Tibial nerve (tissue), 4 donors: ENCODE measurements around the gene MAP3K4. TPM values are rescaled to one million over a fixed set of nuclear protein-coding genes. Genes with fewer than 3 reads are reported as not detected.

Source experiments
- DNase-seq, 2 donors: peaks; one replicate each; pipeline ENCODE4 v3.0.0-alpha.2; 2019; ENCODE audit warnings: low spot score in 2 of 2
- H3K27ac ChIP-seq, 4 donors: fragments of 200-600 bp; sonication (generic) in 3 of 4; one replicate each; pipeline ENCODE4 v1.5.1; 2017 to 2019; ENCODE audit warnings: mild to moderate bottlenecking in 1 of 4
- H3K27me3 ChIP-seq, 2 donors: fragments of 200-600 bp; sonication (generic) in 1 of 2; one replicate each; pipeline versions ENCODE4 v1.5.1 to v1.6.0; 2017 to 2019
- H3K36me3 ChIP-seq, 3 donors: fragments of 200-600 bp; sonication (generic); one replicate each; pipeline ENCODE4 v1.5.1; 2018 to 2019
- H3K4me1 ChIP-seq, 4 donors: fragments of 200-600 bp; sonication (generic) in 3 of 4; one replicate each; pipeline ENCODE4 v1.5.1; 2017 to 2019
- H3K4me3 ChIP-seq, 4 donors: fragments of 200-600 bp; sonication (generic) in 3 of 4; one replicate each; pipeline ENCODE4 v1.5.1; 2017 to 2019; ENCODE audit warnings: mild to moderate bottlenecking in 1 of 4, moderate library complexity in 1 of 4
- H3K9me3 ChIP-seq, 4 donors: fragments of 200-600 bp; sonication (generic) in 3 of 4; one replicate each; pipeline ENCODE4 v1.5.1; 2017 to 2019
- EP300 ChIP-seq, 2 donors: sonication (generic); formaldehyde crosslinking; IDR thresholded peaks; one replicate each; pipeline ENCODE4 v1.6.1; 2017; ENCODE audit warnings: antibody characterized with exemption in 2 of 2, mild to moderate bottlenecking in 1 of 2
- POLR2A ChIP-seq, 2 donors: fragments of 450-650 bp; IDR thresholded peaks; one replicate each; pipeline ENCODE4 v1.6.1; 2017; ENCODE audit warnings: antibody characterized with exemption in 2 of 2, mild to moderate bottlenecking in 2 of 2, moderate library complexity in 2 of 2
- WGBS, 2 donors: methylation state at CpG; one replicate each; pipeline ENCODE4 v1.1.5; 2018; 5-methylcytosine and 5-hydroxymethylcytosine counted together
- total RNA-seq, 4 donors: library from RNA; depleted of rRNA; stranded (reverse); fragments of >200 nt; gene quantifications; one replicate each; pipeline ENCODE4 v1.1.0, GENCODE V29; 2016
- TF ChIP-seq, protein P1 (sequence below), 5 experiments: fragments of 200-600 bp in 3 of 5; fragments of 450-650 bp in 2 of 5; sonication (generic) in 3 of 5; IDR thresholded peaks; one replicate each; pipeline ENCODE4 v1.5.1; 2016 to 2019; ENCODE audit warnings: antibody characterized with exemption in 5 of 5, mild to moderate bottlenecking in 3 of 5, moderate library complexity in 2 of 5

MAP3K4 gene
- total RNA-seq, 4 donors from 2014 or later: 42.9 to 63.0 (median 56.0) TPM

DNA sequence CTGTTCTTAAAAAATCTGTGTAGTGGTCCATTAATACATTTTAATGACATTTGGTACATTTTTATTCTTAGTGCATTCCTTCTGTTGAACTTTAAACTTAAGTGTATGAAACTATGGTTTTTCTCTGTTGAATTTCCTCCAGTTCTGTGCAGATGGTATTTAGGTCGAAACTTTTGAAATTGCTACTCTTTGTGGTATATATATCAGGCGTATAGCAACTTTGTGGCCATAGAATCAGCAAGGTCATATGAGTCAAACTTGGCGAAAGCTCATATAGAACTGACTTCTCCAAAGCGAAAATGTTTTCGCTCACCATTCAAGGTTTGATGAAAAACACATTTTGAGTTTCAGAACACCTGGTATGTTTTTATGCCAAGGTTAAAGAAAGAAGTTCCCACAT lies 93.7 kb downstream of the MAP3K4 start:
- no peak for DNase-seq
- 93 to 94% methylated on average over 5 of the region's 5 CpGs for WGBS, 2 donors
- H3K36me3 ChIP-seq: peaks cover 0 to 99% (median 10%) of the 10 kb centered on the region in 3 donors
- TF ChIP-seq POLR2A (IDR thresholded peaks at IDR 0.05) (no peak), EP300 (IDR thresholded peaks at IDR 0.05) (no peak)
- TF ChIP-seq, protein P1, sequence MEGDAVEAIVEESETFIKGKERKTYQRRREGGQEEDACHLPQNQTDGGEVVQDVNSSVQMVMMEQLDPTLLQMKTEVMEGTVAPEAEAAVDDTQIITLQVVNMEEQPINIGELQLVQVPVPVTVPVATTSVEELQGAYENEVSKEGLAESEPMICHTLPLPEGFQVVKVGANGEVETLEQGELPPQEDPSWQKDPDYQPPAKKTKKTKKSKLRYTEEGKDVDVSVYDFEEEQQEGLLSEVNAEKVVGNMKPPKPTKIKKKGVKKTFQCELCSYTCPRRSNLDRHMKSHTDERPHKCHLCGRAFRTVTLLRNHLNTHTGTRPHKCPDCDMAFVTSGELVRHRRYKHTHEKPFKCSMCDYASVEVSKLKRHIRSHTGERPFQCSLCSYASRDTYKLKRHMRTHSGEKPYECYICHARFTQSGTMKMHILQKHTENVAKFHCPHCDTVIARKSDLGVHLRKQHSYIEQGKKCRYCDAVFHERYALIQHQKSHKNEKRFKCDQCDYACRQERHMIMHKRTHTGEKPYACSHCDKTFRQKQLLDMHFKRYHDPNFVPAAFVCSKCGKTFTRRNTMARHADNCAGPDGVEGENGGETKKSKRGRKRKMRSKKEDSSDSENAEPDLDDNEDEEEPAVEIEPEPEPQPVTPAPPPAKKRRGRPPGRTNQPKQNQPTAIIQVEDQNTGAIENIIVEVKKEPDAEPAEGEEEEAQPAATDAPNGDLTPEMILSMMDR (IDR thresholded peaks at IDR 0.05): no peak
- no peak overlapping the region for H3K4me3 ChIP-seq
- no peaks in the 10 kb centered on the region for H3K4me1 ChIP-seq
- no peaks in the 10 kb centered on the region for H3K9me3 ChIP-seq
- no peak overlapping the region for H3K27ac ChIP-seq
- H3K27me3 ChIP-seq: no peaks in the 10 kb centered on the region

DNA sequence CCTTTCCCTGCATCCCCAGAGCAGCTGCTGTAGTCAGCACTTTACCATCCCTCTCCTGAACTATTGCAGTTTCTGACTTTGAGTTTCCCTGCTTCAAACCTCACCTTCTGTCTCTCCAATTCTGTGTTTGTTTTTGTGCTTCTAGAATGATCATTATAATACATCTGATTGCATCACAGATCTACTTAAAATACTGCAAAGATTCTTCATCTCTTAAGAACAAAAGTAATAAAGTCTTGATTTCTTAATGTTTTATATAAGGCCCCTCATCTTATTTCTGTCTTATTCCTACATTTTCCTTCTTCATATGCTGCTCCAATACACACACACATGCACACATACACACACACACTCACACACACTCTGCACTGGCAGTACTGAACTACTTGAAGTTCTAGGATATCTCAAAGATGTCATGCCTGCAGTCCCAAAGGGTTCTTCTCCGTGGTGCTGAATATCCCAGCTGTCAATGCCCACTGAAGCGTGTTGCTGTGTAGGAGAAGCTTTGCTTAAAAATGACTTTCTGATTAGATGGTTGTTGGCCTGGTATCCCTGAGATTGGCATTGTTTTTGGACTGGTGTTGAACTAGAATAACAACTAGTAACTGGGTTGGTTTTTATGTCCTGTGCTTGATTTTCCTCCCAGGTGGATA lies 97.2 kb downstream of the MAP3K4 start:
- Histone ChIP-seq H3K4me3 (no peak overlapping the region), H3K36me3 (peaks cover 0 to 99% (median 5%) of the 10 kb centered on the region in 3 donors), H3K4me1 (no peaks in the 10 kb centered on the region), H3K9me3 (no peaks in the 10 kb centered on the region), H3K27me3 (no peaks in the 10 kb centered on the region), H3K27ac (no peak overlapping the region)
- TF ChIP-seq POLR2A (IDR thresholded peaks at IDR 0.05) (no peak), EP300 (IDR thresholded peaks at IDR 0.05) (no peak)
- TF ChIP-seq, protein P1 (IDR thresholded peaks at IDR 0.05): no peak
- 64 to 80% methylated on average over 2 of the region's 2 CpGs for WGBS, 2 donors
- no peak for DNase-seq

DNA sequence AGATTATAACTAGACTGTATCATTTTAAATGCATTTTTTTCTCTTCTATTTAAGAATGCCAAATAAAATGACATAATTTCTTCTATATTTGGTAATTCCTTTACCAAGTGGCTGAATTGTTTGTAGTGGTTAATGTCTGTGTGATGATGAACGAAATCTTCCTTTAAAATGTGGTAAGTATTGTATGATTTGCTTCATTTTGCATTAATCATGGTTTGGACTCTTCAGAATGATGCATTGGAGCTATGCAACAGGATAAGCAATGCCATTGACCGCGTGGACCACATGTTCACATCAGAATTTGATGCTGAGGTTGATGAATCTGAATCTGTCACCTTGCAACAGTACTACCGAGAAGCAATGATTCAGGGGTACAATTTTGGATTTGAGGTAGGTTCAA lies 99.6 kb downstream of the MAP3K4 start:
- Histone ChIP-seq H3K27me3 (no peaks in the 10 kb centered on the region), H3K27ac (no peak overlapping the region), H3K36me3 (peaks cover 0 to 91% (median 5%) of the 10 kb centered on the region in 3 donors), H3K4me3 (no peak overlapping the region), H3K9me3 (no peaks in the 10 kb centered on the region), H3K4me1 (no peaks in the 10 kb centered on the region)
- TF ChIP-seq, protein P1 (IDR thresholded peaks at IDR 0.05): no peak
- TF ChIP-seq POLR2A (IDR thresholded peaks at IDR 0.05) (no peak), EP300 (IDR thresholded peaks at IDR 0.05) (no peak)
- WGBS, 2 donors: 89 to 92% methylated on average over 4 of the region's 4 CpGs
- DNase-seq: no peak

DNA sequence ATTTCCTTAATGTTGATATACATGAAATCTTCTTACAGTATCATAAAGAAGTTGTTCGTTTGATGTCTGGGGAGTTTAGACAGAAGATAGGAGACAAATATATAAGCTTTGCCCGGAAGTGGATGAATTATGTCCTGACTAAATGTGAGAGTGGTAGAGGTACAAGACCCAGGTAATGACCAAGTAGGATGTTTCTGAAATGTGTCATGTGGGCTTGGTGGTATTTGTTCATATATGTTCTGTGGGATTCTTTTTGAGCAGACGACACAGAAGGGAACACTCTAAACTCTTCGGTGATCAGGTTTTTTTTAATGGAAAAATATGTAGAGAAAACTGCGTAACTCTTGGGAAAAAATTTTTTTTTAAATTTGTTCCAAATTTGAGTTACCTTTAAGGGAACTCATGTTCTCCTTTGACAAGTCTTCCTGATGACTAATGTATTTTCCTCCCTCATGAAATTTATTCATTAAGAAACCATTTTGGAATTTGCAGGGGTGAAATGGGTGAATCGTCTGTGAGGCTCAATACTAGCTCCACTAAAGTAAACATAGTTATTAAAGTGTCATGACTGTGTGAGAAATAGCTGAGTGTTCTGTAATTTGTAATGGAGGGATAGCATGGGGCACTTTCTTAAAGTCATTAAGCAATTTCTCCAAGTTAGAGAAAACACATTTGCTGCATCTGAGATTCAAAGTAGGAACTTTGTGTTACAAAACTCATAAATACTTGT lies 100.6 kb downstream of the MAP3K4 start:
- TF ChIP-seq EP300 (IDR thresholded peaks at IDR 0.05) (no peak), POLR2A (IDR thresholded peaks at IDR 0.05) (no peak)
- TF ChIP-seq, protein P1 (IDR thresholded peaks at IDR 0.05): no peak
- H3K9me3 ChIP-seq: no peaks in the 10 kb centered on the region
- no peak overlapping the region for H3K4me3 ChIP-seq
- H3K36me3 ChIP-seq: peaks cover 0 to 85% (median under 1%) of the 10 kb centered on the region in 3 donors
- no peak for DNase-seq
- 80 to 81% methylated on average over 6 of the region's 6 CpGs for WGBS, 2 donors
- H3K27me3 ChIP-seq: no peaks in the 10 kb centered on the region
- H3K27ac ChIP-seq: no peak overlapping the region
- H3K4me1 ChIP-seq: no peaks in the 10 kb centered on the region

DNA sequence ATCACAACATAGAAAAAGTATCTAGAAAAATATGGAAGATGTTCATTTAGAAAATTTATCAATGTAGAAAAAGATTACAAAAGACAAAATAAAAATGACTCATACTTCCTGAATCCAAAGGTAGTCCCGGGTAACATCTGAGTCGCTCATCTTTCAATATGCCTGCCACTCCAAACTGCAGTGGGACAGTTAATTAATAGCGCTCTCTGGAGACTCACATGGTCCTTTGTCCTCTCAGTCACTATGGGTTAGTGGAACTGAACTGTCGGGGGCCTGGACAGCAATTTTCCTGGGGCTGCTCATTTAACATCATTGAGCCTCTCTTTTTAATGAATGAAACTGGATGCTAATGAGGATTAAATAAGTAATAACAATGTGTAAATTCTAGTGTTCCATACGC lies 103.4 kb downstream of the MAP3K4 start:
- TF ChIP-seq, protein P1 (IDR thresholded peaks at IDR 0.05): no peak
- TF ChIP-seq EP300 (IDR thresholded peaks at IDR 0.05) (no peak), POLR2A (IDR thresholded peaks at IDR 0.05) (no peak)
- DNase-seq: no peak
- H3K4me3 ChIP-seq: no peak overlapping the region
- no peaks in the 10 kb centered on the region for H3K27me3 ChIP-seq
- H3K27ac ChIP-seq: no peak overlapping the region
- WGBS, 2 donors: 62 to 67% methylated on average over 5 of the region's 5 CpGs
- no peaks in the 10 kb centered on the region for H3K4me1 ChIP-seq
- H3K9me3 ChIP-seq: no peaks in the 10 kb centered on the region
- H3K36me3 ChIP-seq: peaks cover 3 to 84% (median 6%) of the 10 kb centered on the region in 3 donors
